ENCODE results near the gene SPTLC2.

DNA sequence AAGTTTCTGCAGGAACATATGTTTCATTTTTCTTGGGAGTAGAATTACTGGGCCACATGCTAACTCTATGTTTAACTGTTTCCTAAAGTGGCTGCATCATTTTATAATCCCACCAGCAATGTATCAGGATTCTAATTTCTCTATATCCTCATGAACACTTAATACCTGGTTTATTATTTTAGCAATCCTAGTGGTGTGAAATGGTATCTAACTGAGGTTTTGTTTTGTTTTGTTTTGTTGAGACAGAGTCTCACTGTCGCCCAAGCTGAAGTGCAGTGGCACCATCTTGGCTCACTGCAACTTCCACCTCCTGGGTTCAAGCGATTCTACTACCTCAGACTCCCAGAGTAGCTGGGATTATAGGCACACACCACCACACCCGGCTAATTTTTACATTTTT lies 6.5 kb downstream of the SPTLC2 start:
- TF ChIP-seq, protein P1, sequence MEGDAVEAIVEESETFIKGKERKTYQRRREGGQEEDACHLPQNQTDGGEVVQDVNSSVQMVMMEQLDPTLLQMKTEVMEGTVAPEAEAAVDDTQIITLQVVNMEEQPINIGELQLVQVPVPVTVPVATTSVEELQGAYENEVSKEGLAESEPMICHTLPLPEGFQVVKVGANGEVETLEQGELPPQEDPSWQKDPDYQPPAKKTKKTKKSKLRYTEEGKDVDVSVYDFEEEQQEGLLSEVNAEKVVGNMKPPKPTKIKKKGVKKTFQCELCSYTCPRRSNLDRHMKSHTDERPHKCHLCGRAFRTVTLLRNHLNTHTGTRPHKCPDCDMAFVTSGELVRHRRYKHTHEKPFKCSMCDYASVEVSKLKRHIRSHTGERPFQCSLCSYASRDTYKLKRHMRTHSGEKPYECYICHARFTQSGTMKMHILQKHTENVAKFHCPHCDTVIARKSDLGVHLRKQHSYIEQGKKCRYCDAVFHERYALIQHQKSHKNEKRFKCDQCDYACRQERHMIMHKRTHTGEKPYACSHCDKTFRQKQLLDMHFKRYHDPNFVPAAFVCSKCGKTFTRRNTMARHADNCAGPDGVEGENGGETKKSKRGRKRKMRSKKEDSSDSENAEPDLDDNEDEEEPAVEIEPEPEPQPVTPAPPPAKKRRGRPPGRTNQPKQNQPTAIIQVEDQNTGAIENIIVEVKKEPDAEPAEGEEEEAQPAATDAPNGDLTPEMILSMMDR (IDR thresholded peaks at IDR 0.05) = no peak
- TF ChIP-seq POLR2AphosphoS5 (IDR thresholded peaks at IDR 0.05) = no peak

Data from prostate gland (tissue), 2 donors.